SK-N-SH (cell line): ENCODE data around the gene PTBP1. TPM values are rescaled to one million over a fixed set of nuclear protein-coding genes. Genes with fewer than 3 reads are reported as not detected.

Experiments
- CTCF ChIA-PET: fragments of 300-600, 350-600 bp; formaldehyde crosslinking; extraction: SDS; loops from one replicate; lab custom pipeline; 2021; lab: Yijun Ruan, JAX
- POLR2A ChIA-PET: fragments of 350-600 bp; sonication (Branson Sonifier 250); formaldehyde crosslinking; extraction: SDS; loops from one replicate; lab custom pipeline; 2020; ENCODE audit warnings: antibody characterized with exemption, inconsistent platforms; lab: Yijun Ruan, JAX
- DNase-seq: peaks from one replicate; pipeline ENCODE4 v3.0.0; 2012
- H2AFZ ChIP-seq: fragments of 200-600 bp; sonication (generic); 2 replicates; pipeline ENCODE4 v1.8.1; 2016; ENCODE audit warnings: antibody characterized with exemption, mild to moderate bottlenecking, low read depth
- H3F3A ChIP-seq: fragments of 200-600 bp; sonication (generic); replicated peaks from 2 replicates; pipeline ENCODE3; 2016; ENCODE audit warnings: antibody characterized with exemption, mild to moderate bottlenecking; ENCODE audit not compliant: insufficient read depth
- H3K27ac ChIP-seq, 2 experiments: fragments of 200-500 bp in 1 of 2; fragments of 200-600 bp in 1 of 2; sonication (Bioruptor generic) in 1 of 2; sonication (generic), shearing (Covaris generic) in 1 of 2; 2 replicates each; pipeline versions ENCODE4 v1.5.1 to v1.6.1; 2014 to 2016; ENCODE audit warnings: low read depth in 2 of 2, inconsistent platforms in 1 of 2, low read length in 1 of 2, mild to moderate bottlenecking in 1 of 2, mixed read lengths in 1 of 2
- H3K27me3 ChIP-seq: fragments of 200-600 bp; sonication (generic), shearing (Covaris generic); 2 replicates; pipeline ENCODE4 v1.6.1; 2016; ENCODE audit warnings: mixed run types; ENCODE audit not compliant: insufficient read depth
- H3K36me3 ChIP-seq, 2 experiments: fragments of 200-500 bp in 1 of 2; fragments of 200-600 bp in 1 of 2; sonication (Bioruptor generic) in 1 of 2; sonication (generic) in 1 of 2; replicated peaks in 1 of 2; 2 replicates each; pipeline versions ENCODE3 to v1.5.1; 2014 to 2016; ENCODE audit warnings: low read length in 1 of 2, mild to moderate bottlenecking in 1 of 2; ENCODE audit not compliant: insufficient read depth in 2 of 2, control insufficient read depth in 1 of 2
- H3K4me1 ChIP-seq, 2 experiments: fragments of 200-500 bp in 1 of 2; fragments of 200-600 bp in 1 of 2; sonication (Bioruptor generic) in 1 of 2; sonication (generic), shearing (Covaris generic) in 1 of 2; 2 replicates each; pipeline versions ENCODE4 v1.5.1 to v1.6.1; 2014 to 2016; ENCODE audit warnings: low read depth in 1 of 2, low read length in 1 of 2, mixed run types in 1 of 2; ENCODE audit not compliant: insufficient read depth in 2 of 2, control insufficient read depth in 1 of 2
- H3K4me2 ChIP-seq: fragments of 200-600 bp; sonication (generic), shearing (Covaris generic); 2 replicates; pipeline ENCODE4 v1.6.1; 2017; ENCODE audit warnings: mixed run types
- H3K4me3 ChIP-seq, 2 experiments: fragments of 200-500 bp in 1 of 2; fragments of 200-600 bp in 1 of 2; sonication (Bioruptor generic) in 1 of 2; sonication (generic), shearing (Covaris generic) in 1 of 2; 2 replicates each; pipeline versions ENCODE4 v1.5.1 to v1.8.1; 2014 to 2016; ENCODE audit warnings: low read depth in 2 of 2, inconsistent platforms in 1 of 2, low read length in 1 of 2, mild to moderate bottlenecking in 1 of 2, mixed read lengths in 1 of 2, moderate library complexity in 1 of 2
- H3K79me2 ChIP-seq: fragments of 200-600 bp; sonication (generic); 2 replicates; pipeline ENCODE4 v1.8.1; 2017; ENCODE audit warnings: mild to moderate bottlenecking; ENCODE audit not compliant: insufficient read depth
- H3K9ac ChIP-seq: fragments of 200-600 bp; sonication (generic); 2 replicates; pipeline ENCODE4 v1.6.1; 2017; ENCODE audit warnings: mixed run types
- H3K9me2 ChIP-seq: fragments of 200-600 bp; sonication (generic); 2 replicates; pipeline ENCODE4 v1.6.1; 2017; ENCODE audit warnings: mixed run types
- H3K9me3 ChIP-seq: fragments of 200-600 bp; sonication (generic); 2 replicates; pipeline ENCODE4 v1.6.1; 2017; ENCODE audit warnings: mixed run types, mild to moderate bottlenecking, moderate library complexity
- H4K20me1 ChIP-seq: fragments of 200-600 bp; sonication (generic); 2 replicates; pipeline ENCODE4 v1.6.1; 2017; ENCODE audit warnings: mild to moderate bottlenecking, mixed run types; ENCODE audit not compliant: insufficient read depth
- CTCF ChIP-seq: fragments of 200-600 bp; sonication (generic); IDR thresholded peaks from 2 replicates; pipeline ENCODE4 v1.6.1; 2017; ENCODE audit warnings: antibody characterized with exemption, mild to moderate bottlenecking, moderate library complexity
- ELF1 ChIP-seq: IDR thresholded peaks from 2 replicates; pipeline ENCODE4 v1.4.0; 2012
- EP300 ChIP-seq, 2 experiments: IDR thresholded peaks; 2 replicates each; pipeline versions ENCODE4 v1.4.0 to v1.6.1; 2012; ENCODE audit warnings: borderline replicate concordance in 1 of 2, low read depth in 1 of 2, low read length in 1 of 2
- EZH2phosphoT487 ChIP-seq: fragments of 200-600 bp; sonication (generic); IDR thresholded peaks from 2 replicates; pipeline ENCODE4 v1.6.1; 2017; ENCODE audit warnings: low read depth, mixed run types, mild to moderate bottlenecking, antibody characterized with exemption, moderate library complexity, borderline replicate concordance
- FOSL2 ChIP-seq: IDR thresholded peaks from 2 replicates; pipeline ENCODE4 v1.4.0; 2012; ENCODE audit warnings: low read depth, mild to moderate bottlenecking, moderate library complexity, borderline replicate concordance
- GABPA ChIP-seq: IDR thresholded peaks from 2 replicates; pipeline ENCODE4 v1.4.0; 2012; ENCODE audit warnings: low read depth, mild to moderate bottlenecking
- GATA2 ChIP-seq: sonication (generic); formaldehyde crosslinking; IDR thresholded peaks from 2 replicates; pipeline ENCODE4 v1.5.0; 2020; ENCODE audit warnings: mild to moderate bottlenecking, missing genetic modification reagents
- JUND ChIP-seq: IDR thresholded peaks from 2 replicates; pipeline ENCODE4 v1.4.0; 2012
- MEF2A ChIP-seq: IDR thresholded peaks from 2 replicates; pipeline ENCODE4 v1.4.0; 2012; ENCODE audit warnings: low read depth, borderline replicate concordance
- MXI1 ChIP-seq: IDR thresholded peaks from 2 replicates; pipeline ENCODE4 v1.6.1; 2012; ENCODE audit warnings: mild to moderate bottlenecking, low read depth, low read length, improper control_type of control experiment
- NRF1 ChIP-seq: IDR thresholded peaks from 2 replicates; pipeline ENCODE4 v1.6.1; 2012; ENCODE audit warnings: low read depth, mild to moderate bottlenecking, low read length
- POLR2AphosphoS5 ChIP-seq: IDR thresholded peaks from 2 replicates; pipeline ENCODE4 v1.6.1; 2012; ENCODE audit warnings: low read depth, low read length
- RAD21 ChIP-seq: IDR thresholded peaks from 2 replicates; pipeline ENCODE4 v1.6.1; 2012; ENCODE audit warnings: mild to moderate bottlenecking, low read length
- RXRA ChIP-seq: IDR thresholded peaks from 2 replicates; pipeline ENCODE4 v1.4.0; 2012; ENCODE audit warnings: low read depth, mild to moderate bottlenecking, borderline replicate concordance
- SIN3A ChIP-seq: IDR thresholded peaks from 2 replicates; pipeline ENCODE4 v1.6.1; 2012; ENCODE audit warnings: low read depth, mild to moderate bottlenecking, low read length, moderate library complexity, borderline replicate concordance
- SMC3 ChIP-seq: IDR thresholded peaks from 2 replicates; pipeline ENCODE4 v1.6.1; 2012; ENCODE audit warnings: low read depth, low read length, improper control_type of control experiment
- ZBTB33 ChIP-seq: IDR thresholded peaks from 2 replicates; pipeline ENCODE4 v1.4.0; 2012; ENCODE audit warnings: low read depth, borderline replicate concordance
- WGBS: methylation state at CpG from one replicate; pipeline ENCODE4 v1.1.6; 2017; ENCODE audit warnings: low lambda C conversion rate; 5-methylcytosine and 5-hydroxymethylcytosine counted together
- polyA plus RNA-seq, 3 experiments: library from polyadenylated mRNA; depleted of rRNA; stranded (reverse); fragments of >200 nt; gene quantifications; 2 replicates each; pipeline ENCODE4 v1.2.3, GENCODE V29; 2012
- TF ChIP-seq, protein P1 (sequence below): IDR thresholded peaks from 2 replicates; pipeline ENCODE4; 2012

Gene PTBP1
- polyA plus RNA-seq, 1 of the 3 experiments (the other 2 are of a cell fraction), result 243 TPM

DNA sequence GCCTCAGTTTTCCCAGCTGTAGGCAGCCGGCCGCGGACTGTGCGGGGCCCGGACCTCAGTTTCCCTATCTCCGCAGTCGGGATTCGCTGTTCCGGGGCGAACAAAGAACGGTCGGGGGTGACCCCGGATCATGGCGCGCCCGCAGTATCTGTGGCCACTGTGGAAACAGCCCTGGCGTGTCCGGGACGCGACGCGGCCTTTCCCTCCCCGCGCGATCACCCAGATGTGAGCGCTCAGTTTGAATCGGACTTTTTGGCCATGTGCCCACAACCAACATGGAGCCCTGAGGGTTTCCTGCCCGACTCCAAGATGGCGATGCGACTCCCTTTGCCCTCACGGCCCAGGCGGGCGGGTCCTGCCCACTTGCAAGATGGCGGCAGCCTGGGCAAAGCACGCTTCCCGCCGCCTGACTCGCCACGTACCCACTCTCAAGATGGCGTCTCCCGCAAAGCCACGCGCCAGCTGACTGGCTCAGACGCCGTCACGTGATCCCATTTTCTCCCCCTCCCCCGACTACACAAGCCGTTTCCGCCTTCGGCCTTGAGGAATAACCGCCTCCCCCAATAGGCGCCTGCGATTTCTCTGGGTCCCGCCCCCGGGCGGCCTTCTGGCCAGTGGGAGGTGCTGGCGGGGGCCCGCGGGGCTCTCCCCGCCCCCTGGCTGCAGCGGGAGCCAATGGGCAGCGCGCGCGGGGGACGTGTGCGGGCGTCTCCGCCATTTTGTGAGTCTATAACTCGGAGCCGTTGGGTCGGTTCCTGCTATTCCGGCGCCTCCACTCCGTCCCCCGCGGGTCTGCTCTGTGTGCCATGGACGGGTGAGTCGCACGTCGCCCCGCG lies at the start of gene PTBP1 (continued):
- no peak for TF ChIP-seq CTCF
- TF ChIP-seq MEF2A, result no peak
- peak; percentile 92 for TF ChIP-seq MXI1
- no peak for TF ChIP-seq SMC3
- TF ChIP-seq POLR2AphosphoS5, result peak; percentile 94
- TF ChIP-seq ZBTB33, result no peak
- TF ChIP-seq RAD21, result no peak
- no peak for TF ChIP-seq EP300 (IDR thresholded peaks at IDR 0.05; ENCODE audit: borderline replicate concordance in 1 of 2, low read depth in 1 of 2, low read length in 1 of 2)
- peak; percentile 78 for TF ChIP-seq GABPA
- TF ChIP-seq, all 33 proteins: peak for 16

DNA sequence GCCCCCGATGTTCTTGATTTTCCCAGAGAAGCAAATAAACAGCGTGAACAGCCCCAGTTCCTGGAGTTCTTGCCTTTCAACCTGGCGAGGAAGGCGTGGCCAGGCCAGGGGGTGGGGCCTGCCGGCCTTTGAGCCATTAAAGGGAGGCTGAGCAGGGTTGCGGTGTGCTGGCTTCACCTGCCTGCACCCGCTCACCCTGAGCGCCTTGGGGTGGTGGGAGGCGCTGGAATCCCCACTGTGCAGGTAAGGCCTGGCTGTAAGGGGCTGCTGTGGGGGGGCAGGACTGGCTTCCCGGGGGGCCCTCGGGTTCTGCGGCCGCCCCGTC lies 49.0 kb upstream of the PTBP1 start:
- TF ChIP-seq ELF1 (no peak), EP300 (IDR thresholded peaks at IDR 0.05; ENCODE audit: borderline replicate concordance in 1 of 2, low read depth in 1 of 2, low read length in 1 of 2) (no peak), CTCF (no peak), EZH2phosphoT487 (no peak), GATA2 (CRISPR knock-in tag) (no peak), POLR2AphosphoS5 (no peak), RXRA (no peak), JUND (no peak), NRF1 (no peak), SIN3A (no peak), FOSL2 (no peak), RAD21 (no peak)
- TF ChIP-seq, protein P1, sequence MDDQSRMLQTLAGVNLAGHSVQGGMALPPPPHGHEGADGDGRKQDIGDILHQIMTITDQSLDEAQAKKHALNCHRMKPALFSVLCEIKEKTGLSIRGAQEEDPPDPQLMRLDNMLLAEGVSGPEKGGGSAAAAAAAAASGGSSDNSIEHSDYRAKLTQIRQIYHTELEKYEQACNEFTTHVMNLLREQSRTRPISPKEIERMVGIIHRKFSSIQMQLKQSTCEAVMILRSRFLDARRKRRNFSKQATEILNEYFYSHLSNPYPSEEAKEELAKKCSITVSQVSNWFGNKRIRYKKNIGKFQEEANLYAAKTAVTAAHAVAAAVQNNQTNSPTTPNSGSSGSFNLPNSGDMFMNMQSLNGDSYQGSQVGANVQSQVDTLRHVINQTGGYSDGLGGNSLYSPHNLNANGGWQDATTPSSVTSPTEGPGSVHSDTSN, result no peak
- H3K36me3 ChIP-seq, result no peaks in the 10 kb centered on the region
- no peaks in the 10 kb centered on the region for H3K79me2 ChIP-seq
- H3K4me2 ChIP-seq, result no peak overlapping the region
- peaks cover 2% of the 10 kb centered on the region for H3F3A ChIP-seq
- H3K4me1 ChIP-seq, result no peaks in the 10 kb centered on the region
- no peak overlapping the region for H3K27ac ChIP-seq
- WGBS, result 62% methylated on average over 5 of the region's 14 CpGs
- H3K9me3 ChIP-seq, result no peaks in the 10 kb centered on the region
- ChIA-PET POLR2A (interaction anchor here (1.0 kb wide), 1 partner anchor 40 kb away, joined by 3 read pairs; the partner anchor contains the start of gene PALM), CTCF (interaction anchor here (1.9 kb wide), 1 partner anchor 14 kb away, joined by 6 read pairs; no protein-coding TSS in a partner anchor)
- peak; percentile 55 for DNase-seq
- H3K9me2 ChIP-seq, result no peaks in the 10 kb centered on the region
- no peaks in the 10 kb centered on the region for H3K27me3 ChIP-seq
- H4K20me1 ChIP-seq, result no peaks in the 10 kb centered on the region
- H3K4me3 ChIP-seq, result no peak overlapping the region; a peak in 1 of 4 replicates
- H3K9ac ChIP-seq, result no peak overlapping the region
- H2AFZ ChIP-seq, result no peak overlapping the region
